GM18517 (cell line): Measurements from ENCODE around the gene STRN4.

Experiments
- ATAC-seq: cut with Tn5 transposase; IDR thresholded peaks from one replicate; pipeline ENCODE4 v1.9.1; 2021; ENCODE audit warnings: mild to moderate bottlenecking, moderate library complexity; ENCODE audit not compliant: unreplicated experiment

The STRN4 gene

DNA sequence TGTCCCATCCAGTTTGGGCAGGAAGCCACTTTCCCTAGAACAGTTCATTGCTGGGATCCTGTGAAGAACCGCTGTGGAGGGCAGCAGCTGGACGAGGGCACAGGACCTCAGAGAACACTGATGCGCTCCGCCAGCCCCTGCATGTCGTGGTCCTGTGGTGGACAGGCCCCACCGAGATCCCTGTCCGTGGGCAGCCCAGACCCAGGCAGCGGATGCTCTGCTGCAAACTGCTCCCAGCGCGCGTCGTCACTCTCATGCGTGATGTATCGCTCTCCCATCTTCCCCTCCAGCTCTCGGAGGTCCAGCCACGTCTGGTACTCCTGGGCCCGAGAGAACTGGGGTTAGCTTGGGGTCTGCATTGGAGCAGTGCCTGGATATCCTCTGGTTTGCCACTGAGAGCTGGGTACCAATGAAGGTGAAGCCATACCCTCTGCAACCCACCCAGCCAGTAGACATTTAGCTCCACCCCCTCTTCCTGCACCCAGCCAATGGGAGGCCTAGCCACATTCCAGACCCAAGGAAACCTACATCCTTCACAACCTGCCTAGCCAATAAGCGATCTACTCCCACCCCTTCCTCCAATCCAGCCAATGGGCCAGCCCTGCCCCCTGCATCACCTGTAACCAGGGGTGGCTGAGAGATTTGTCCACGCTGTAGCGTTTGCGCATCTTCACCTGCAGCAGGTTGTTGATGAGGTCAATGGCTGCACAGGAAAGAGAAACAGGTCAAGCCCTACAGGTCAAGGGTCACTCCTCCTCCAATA is 71.7 kb downstream of the STRN4 start:
- no peak for ATAC-seq

- no peak for ATAC-seq
Measured at GRCh38 chr19:46670813-46671212, 75.4 kb downstream of the STRN4 start.
